GM23248 (cell line): Measurements from ENCODE around the gene TMEM53.

Experiments
- EZH2 ChIP-seq: fragments of 200-600 bp; sonication (generic); IDR thresholded peaks from 2 replicates; pipeline ENCODE4 v1.6.1; 2018; ENCODE audit warnings: antibody characterized with exemption, mild to moderate bottlenecking; ENCODE audit not compliant: insufficient read depth, poor library complexity, severe bottlenecking
- EZH2phosphoT487 ChIP-seq: fragments of 200-600 bp; sonication (generic); IDR thresholded peaks from 2 replicates; pipeline ENCODE4 v1.6.1; 2018; ENCODE audit warnings: antibody characterized with exemption, moderate library complexity, mild to moderate bottlenecking, low read depth; ENCODE audit not compliant: insufficient read depth

- TF ChIP-seq EZH2 (no peak), EZH2phosphoT487 (no peak)
Measured at GRCh38 chr1:44616284-44616990, 57.8 kb downstream of the TMEM53 start.
